Astrocyte (in vitro differentiated cells and primary cell): ENCODE results near the gene COL5A3. TPM values are rescaled to one million over a fixed set of nuclear protein-coding genes. Genes with fewer than 3 reads are reported as not detected.

Source experiments
- DNase-seq: peaks from one replicate; pipeline ENCODE4 v3.0.0-alpha.2; 2010; ENCODE audit warnings: low read depth
- FAIRE-seq: peaks from 2 replicates; lab custom pipeline; 2011; peaks lifted over from hg19 to GRCh38; lab: Jason Lieb, UNC
- H2AFZ ChIP-seq: 2 replicates; pipeline ENCODE4 v1.6.0; 2012; ENCODE audit warnings: low read depth, low read length, inconsistent platforms
- H3K27ac ChIP-seq: 2 replicates; pipeline ENCODE4 v1.5.1; 2011; ENCODE audit warnings: low read depth, low read length, inconsistent platforms
- H3K27me3 ChIP-seq: 2 replicates; pipeline ENCODE4 v1.6.0; 2011; ENCODE audit warnings: low read length, inconsistent platforms; ENCODE audit not compliant: insufficient read depth
- H3K36me3 ChIP-seq: 2 replicates; pipeline ENCODE4 v1.5.1; 2011; ENCODE audit warnings: low read length, inconsistent platforms; ENCODE audit not compliant: insufficient read depth
- H3K4me1 ChIP-seq: 2 replicates; pipeline ENCODE4 v1.5.1; 2011; ENCODE audit warnings: low read length, inconsistent platforms; ENCODE audit not compliant: insufficient read depth
- H3K4me2 ChIP-seq: 2 replicates; pipeline ENCODE4 v1.6.0; 2012; ENCODE audit warnings: low read length, inconsistent platforms
- H3K4me3 ChIP-seq: 2 replicates; pipeline ENCODE4 v1.5.1; 2011; ENCODE audit warnings: low read depth, mild to moderate bottlenecking, low read length, inconsistent platforms; ENCODE audit not compliant: insufficient read depth
- H3K79me2 ChIP-seq: 2 replicates; pipeline ENCODE4 v1.6.0; 2012; ENCODE audit warnings: mild to moderate bottlenecking, low read length, inconsistent platforms; ENCODE audit not compliant: insufficient read depth
- H3K9ac ChIP-seq: 2 replicates; pipeline ENCODE4 v1.6.0; 2012; ENCODE audit warnings: mild to moderate bottlenecking, low read length, inconsistent platforms
- H3K9me3 ChIP-seq: 2 replicates; pipeline ENCODE4 v1.5.1; 2012; ENCODE audit warnings: low read depth, mild to moderate bottlenecking, low read length, inconsistent platforms; ENCODE audit not compliant: insufficient read depth
- H4K20me1 ChIP-seq: 2 replicates; pipeline ENCODE4 v1.6.0; 2012; ENCODE audit warnings: low read length, inconsistent platforms; ENCODE audit not compliant: insufficient read depth
- H3K27ac Mint-ChIP-seq: one replicate; pipeline ENCODE4 v1.8.0; 2021; ENCODE audit warnings: mild to moderate bottlenecking, mixed read lengths; ENCODE audit not compliant: unreplicated experiment
- H3K27me3 Mint-ChIP-seq: one replicate; pipeline ENCODE4 v1.8.0; 2021; ENCODE audit warnings: low read depth, mixed read lengths; ENCODE audit not compliant: unreplicated experiment
- H3K36me3 Mint-ChIP-seq: one replicate; pipeline ENCODE4 v1.8.0; 2021; ENCODE audit warnings: low read depth, mixed read lengths; ENCODE audit not compliant: unreplicated experiment
- H3K4me1 Mint-ChIP-seq: one replicate; pipeline ENCODE4 v1.8.0; 2021; ENCODE audit warnings: low read depth, mixed read lengths; ENCODE audit not compliant: unreplicated experiment
- H3K4me3 Mint-ChIP-seq: one replicate; pipeline ENCODE4 v1.8.0; 2021; ENCODE audit warnings: mild to moderate bottlenecking, moderate library complexity, mixed read lengths; ENCODE audit not compliant: unreplicated experiment
- H3K9me3 Mint-ChIP-seq: one replicate; pipeline ENCODE4 v1.8.0; 2021; ENCODE audit warnings: mild to moderate bottlenecking, mixed read lengths; ENCODE audit not compliant: unreplicated experiment
- CTCF ChIP-seq: IDR thresholded peaks from 2 replicates; pipeline ENCODE4 v1.5.1; 2011; ENCODE audit warnings: low read depth, mild to moderate bottlenecking, inconsistent platforms, low read length, moderate library complexity; ENCODE audit not compliant: insufficient read depth
- EZH2 ChIP-seq: IDR thresholded peaks from 2 replicates; pipeline ENCODE4 v1.6.1; 2012; ENCODE audit warnings: mild to moderate bottlenecking, low read length, inconsistent platforms; ENCODE audit not compliant: insufficient read depth
- total RNA-seq: library from RNA; stranded (reverse); gene quantifications from 2 replicates; pipeline ENCODE4 v1.2.1, GENCODE V29; 2021

Gene COL5A3
- total RNA-seq, 1 donor from 2014 or later, result 22.2 TPM

DNA sequence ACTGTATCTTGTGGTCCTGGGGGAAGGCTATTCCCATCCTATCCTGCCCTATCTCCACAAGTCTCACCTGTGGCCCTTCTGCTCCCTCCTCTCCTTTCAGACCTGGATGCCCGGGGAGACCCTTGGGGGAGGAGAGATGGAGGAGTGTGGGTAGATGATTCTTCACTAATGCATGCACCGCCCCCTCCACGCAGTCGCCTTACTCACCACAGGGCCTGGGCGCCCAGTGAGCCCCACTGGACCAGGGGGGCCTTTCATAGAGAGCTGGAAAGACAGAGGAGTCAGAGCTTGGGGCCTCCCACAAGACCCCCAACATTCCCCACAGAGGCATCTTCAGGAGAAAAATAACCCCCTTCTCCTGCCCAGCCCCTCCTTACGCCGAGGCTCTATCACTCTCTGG lies 14.3 kb downstream of the COL5A3 start:
- TF ChIP-seq EZH2, result no peak
- no peak for TF ChIP-seq CTCF
- H3K4me3 ChIP-seq, result no peak overlapping the region

GRCh38 chr19:9995084-9995483 lies 15.2 kb downstream of the COL5A3 start:
- H3K4me3 Mint-ChIP-seq, result no peak overlapping the region
- H3K36me3 ChIP-seq, result no peaks in the 10 kb centered on the region

More for the DNA sequence above, 14.3 kb downstream of the COL5A3 start:
- Histone ChIP-seq H4K20me1 (no peaks in the 10 kb centered on the region), H3K4me1 (no peaks in the 10 kb centered on the region), H3K36me3 (no peaks in the 10 kb centered on the region), H3K79me2 (no peaks in the 10 kb centered on the region), H3K9ac (no peak overlapping the region), H3K4me2 (no peak overlapping the region), H3K27ac (no peak overlapping the region), H3K9me3 (no peaks in the 10 kb centered on the region), H3K27me3 (peaks cover 4% of the 10 kb centered on the region), H2AFZ (no peak overlapping the region)
- Mint-ChIP-seq H3K27me3 (peaks cover 19% of the 10 kb centered on the region), H3K4me3 (no peak overlapping the region), H3K4me1 (peaks cover 6% of the 10 kb centered on the region), H3K27ac (no peak overlapping the region), H3K9me3 (peaks cover 1% of the 10 kb centered on the region), H3K36me3 (peaks cover 14% of the 10 kb centered on the region)
- DNase-seq, result no peak
- no peak for FAIRE-seq

More at GRCh38 chr19:9995084-9995483, 15.2 kb downstream of the COL5A3 start:
- H3K9me3 Mint-ChIP-seq, result peaks cover 1% of the 10 kb centered on the region
- TF ChIP-seq CTCF (no peak), EZH2 (no peak)
- Histone ChIP-seq H3K9me3 (no peaks in the 10 kb centered on the region), H3K4me3 (no peak overlapping the region), H3K27ac (no peak overlapping the region), H3K9ac (no peak overlapping the region), H3K79me2 (no peaks in the 10 kb centered on the region), H2AFZ (no peak overlapping the region), H4K20me1 (no peaks in the 10 kb centered on the region), H3K4me1 (no peaks in the 10 kb centered on the region), H3K27me3 (peaks cover 4% of the 10 kb centered on the region), H3K4me2 (no peak overlapping the region)
- FAIRE-seq (no peak), DNase-seq (no peak)
- H3K27me3 Mint-ChIP-seq, result peaks cover 18% of the 10 kb centered on the region
- H3K4me1 Mint-ChIP-seq, result peaks cover 6% of the 10 kb centered on the region
- peaks cover 13% of the 10 kb centered on the region for H3K36me3 Mint-ChIP-seq
- no peak overlapping the region for H3K27ac Mint-ChIP-seq
